HepG2 (cell line): Measurements from ENCODE around the gene TBCD. TPM values are rescaled to one million over a fixed set of nuclear protein-coding genes. Genes with fewer than 3 reads are reported as not detected.

Source experiments
- CBX1 ChIP-seq: IDR thresholded peaks from one replicate; pipeline ENCODE4 v1.6.1; 2016; ENCODE audit warnings: antibody characterized with exemption, low read depth
- JUND ChIP-seq: sonication (generic); formaldehyde crosslinking; IDR thresholded peaks from 2 replicates; pipeline ENCODE4 v1.8.0; 2022; ENCODE audit warnings: mild to moderate bottlenecking, missing genetic modification reagents
- KMT2A ChIP-seq: sonication (generic); formaldehyde crosslinking; IDR thresholded peaks from 2 replicates; pipeline ENCODE4 v1.4.0; 2020; ENCODE audit warnings: missing genetic modification reagents
- MXD4 ChIP-seq: IDR thresholded peaks from 2 replicates; pipeline ENCODE4 v1.6.1; 2016; ENCODE audit warnings: mild to moderate bottlenecking, missing biosample characterization, missing genetic modification reagents
- NCOA1 ChIP-seq: sonication (generic); formaldehyde crosslinking; IDR thresholded peaks from 2 replicates; pipeline ENCODE4 v1.9.0; 2021; ENCODE audit warnings: missing genetic modification reagents
- RCOR2 ChIP-seq: IDR thresholded peaks from 2 replicates; pipeline ENCODE4 v1.6.1; 2016; ENCODE audit warnings: missing biosample characterization, missing genetic modification reagents
- SAFB2 ChIP-seq: sonication (generic); formaldehyde crosslinking; IDR thresholded peaks from 2 replicates; pipeline ENCODE4 v1.5.1; 2020; ENCODE audit warnings: missing genetic modification reagents, low read depth, mild to moderate bottlenecking, borderline replicate concordance
- SMYD3 ChIP-seq: sonication (generic); formaldehyde crosslinking; IDR thresholded peaks from 2 replicates; pipeline ENCODE4 v1.8.1; 2023; ENCODE audit warnings: mild to moderate bottlenecking, missing genetic modification reagents
- SOX5 ChIP-seq: IDR thresholded peaks from 2 replicates; pipeline ENCODE4 v1.6.1; 2016; ENCODE audit warnings: borderline replicate concordance
- U2AF2 ChIP-seq: fragments of 200-400 bp; formaldehyde crosslinking; IDR thresholded peaks from 2 replicates; pipeline ENCODE4 v1.6.1; 2017; ENCODE audit warnings: low read depth, mild to moderate bottlenecking, low read length
- ZBTB38 ChIP-seq: sonication (generic); formaldehyde crosslinking; IDR thresholded peaks from 2 replicates; pipeline ENCODE4 v1.5.1; 2020; ENCODE audit warnings: mild to moderate bottlenecking, missing genetic modification reagents
- ZMYM4 ChIP-seq: sonication (generic); formaldehyde crosslinking; IDR thresholded peaks from 2 replicates; pipeline ENCODE4 v1.8.1; 2023; ENCODE audit warnings: mild to moderate bottlenecking, missing genetic modification reagents
- ZNF20 ChIP-seq: sonication (generic); formaldehyde crosslinking; IDR thresholded peaks from 2 replicates; pipeline ENCODE4 v1.4.0; 2020; ENCODE audit warnings: mild to moderate bottlenecking, moderate library complexity, missing genetic modification reagents
- ZNF280D ChIP-seq: sonication (generic); formaldehyde crosslinking; IDR thresholded peaks from 2 replicates; pipeline ENCODE4 v1.5.1; 2020; ENCODE audit warnings: mild to moderate bottlenecking, missing genetic modification reagents
- ZNF407 ChIP-seq: sonication (generic); formaldehyde crosslinking; IDR thresholded peaks from one replicate; pipeline ENCODE4 v1.5.1; 2020; ENCODE audit warnings: mild to moderate bottlenecking, missing genetic modification reagents; ENCODE audit errors: not compliant biosample characterization
- ZNF510 ChIP-seq: sonication (generic); formaldehyde crosslinking; IDR thresholded peaks from 2 replicates; pipeline ENCODE4 v1.4.0; 2020; ENCODE audit warnings: low read depth, mild to moderate bottlenecking, missing genetic modification reagents
- ZNF547 ChIP-seq: sonication (generic); formaldehyde crosslinking; IDR thresholded peaks from 2 replicates; pipeline ENCODE4 v1.5.1; 2020; ENCODE audit warnings: mild to moderate bottlenecking, missing genetic modification reagents
- ZNF747 ChIP-seq: sonication (generic); formaldehyde crosslinking; IDR thresholded peaks from 2 replicates; pipeline ENCODE4 v1.8.1; 2023; ENCODE audit warnings: missing genetic modification reagents, mild to moderate bottlenecking, borderline replicate concordance
- ZSCAN20 ChIP-seq: sonication (generic); formaldehyde crosslinking; IDR thresholded peaks from 2 replicates; pipeline ENCODE4 v1.4.0; 2020; ENCODE audit warnings: missing genetic modification reagents, mild to moderate bottlenecking, borderline replicate concordance
- polyA plus RNA-seq, 8 experiments: library from polyadenylated mRNA; depleted of rRNA in 3 of 8; stranded (reverse) in 7 of 8; unstranded in 1 of 8; fragments of >200 nt; fragmentation: Illumina TruSeq in 4 of 8; extraction: Trizol in 4 of 8; gene quantifications; 2 replicates each; pipeline versions ENCODE4 v1.2.1 to v1.2.3, GENCODE V29; 2011 to 2016; ENCODE audit warnings: low read depth in 4 of 8, missing spikeins in 1 of 8, mixed read lengths in 1 of 8; ENCODE audit not compliant: insufficient read depth in 1 of 8
- total RNA-seq, 5 experiments: library from RNA; depleted of rRNA; stranded (reverse); fragments of >200 nt; fragmentation: Illumina TruSeq; extraction: Trizol; gene quantifications; 2 replicates each; pipeline ENCODE4 v1.2.3, GENCODE V29; 2016; ENCODE audit warnings: low read depth in 1 of 5

TBCD gene
- total and polyA plus RNA-seq, 2 of the 13 experiments (the other 11 are each of a cell fraction or from before 2014, with no cell fraction given) = 33.9 to 54.8 TPM

- peak; percentile 100 for TF ChIP-seq ZNF280D (CRISPR knock-in tag)
- no peak for TF ChIP-seq ZNF20 (CRISPR knock-in tag)
- peak; percentile 100 for TF ChIP-seq ZNF747 (CRISPR knock-in tag)
- TF ChIP-seq U2AF2 = no peak
- peak; percentile 93 for TF ChIP-seq NCOA1 (CRISPR knock-in tag)
- TF ChIP-seq ZSCAN20 = peak; percentile 87; the same call in 1 of the 2 replicates
- peak; percentile 98 for TF ChIP-seq KMT2A (CRISPR knock-in tag)
- peak; percentile 100 for TF ChIP-seq ZNF510 (CRISPR knock-in tag)
- TF ChIP-seq RCOR2 (CRISPR knock-in tag) = peak; percentile 96
- peak; percentile 97 for TF ChIP-seq SOX5 (CRISPR knock-in tag)
- TF ChIP-seq ZBTB38 = peak; percentile 99
- peak; percentile 99 for TF ChIP-seq ZNF547 (CRISPR knock-in tag)
- peak; percentile 100 for TF ChIP-seq MXD4 (CRISPR knock-in tag)
- peak; percentile 98 for TF ChIP-seq ZNF407
- TF ChIP-seq ZMYM4 = peak; percentile 99
- TF ChIP-seq JUND (CRISPR knock-in tag) = peak; percentile 73
- TF ChIP-seq SMYD3 (CRISPR knock-in tag) = peak; percentile 97; the same call in 1 of the 2 replicates
- peak; percentile 48 for TF ChIP-seq CBX1
- TF ChIP-seq SAFB2 = peak; percentile 77; the same call in 1 of the 2 replicates
Observed at GRCh38 chr17:82737967-82738877, 13.6 kb upstream of the TBCD start (continued).
